Activated CD4-positive, alpha-beta T cell treated with anti-CD3 and anti-CD28 coated beads for 36 hours (primary cell): ENCODE measurements around the gene MKLN1. TPM values are rescaled to one million over a fixed set of nuclear protein-coding genes. Genes with fewer than 3 reads are reported as not detected.

ENCODE experiments used
- ATAC-seq: fragments of 200-7000 bp; cut with Tn5 transposase; one replicate; pipeline ENCODE4 v1.10.0; 2021; ENCODE audit warnings: mild to moderate bottlenecking, moderate library complexity
- CTCF ChIA-PET: fragments of 350-600 bp; sonication (Branson Sonifier 250); formaldehyde crosslinking; loops from one replicate; lab custom pipeline; 2021; ENCODE audit warnings: antibody characterized with exemption; lab: Charles Lee
- POLR2A ChIA-PET: fragments of 350-600 bp; sonication (Branson Sonifier 250); formaldehyde crosslinking; loops from one replicate; lab custom pipeline; 2021; ENCODE audit warnings: antibody characterized with exemption, inconsistent platforms; lab: Charles Lee
- DNase-seq: peaks from one replicate; pipeline ENCODE4 v3.0.0-alpha.2; 2020
- H3K27ac Mint-ChIP-seq: one replicate; pipeline ENCODE4 v1.8.0; 2021; ENCODE audit warnings: mixed read lengths
- H3K27me3 Mint-ChIP-seq: one replicate; pipeline ENCODE4 v1.8.0; 2021; ENCODE audit warnings: mixed read lengths
- H3K36me3 Mint-ChIP-seq: one replicate; pipeline ENCODE4 v1.8.0; 2021; ENCODE audit warnings: low read depth, mixed read lengths
- H3K4me1 Mint-ChIP-seq: one replicate; pipeline ENCODE4 v1.8.0; 2021; ENCODE audit warnings: mixed read lengths
- H3K4me3 Mint-ChIP-seq: one replicate; pipeline ENCODE4 v1.8.0; 2021; ENCODE audit warnings: mild to moderate bottlenecking, moderate library complexity, mixed read lengths
- H3K9me3 Mint-ChIP-seq: one replicate; pipeline ENCODE4 v1.8.0; 2021; ENCODE audit warnings: low read depth, mixed read lengths
- intact Hi-C, 2 experiments: fragments of 100-400 bp; cut with DNase I in 1 of 2; cut with micrococcal nuclease in 1 of 2; formaldehyde crosslinking; loops; one replicate each; pipeline versions ENCODE4 v1.14.2 to v1.15.1; 2022 to 2024; cut with DNase I, micrococcal nuclease
- total RNA-seq, 2 experiments: library from RNA; stranded (reverse); gene quantifications; one replicate each; pipeline ENCODE4 v1.2.3, GENCODE V29; 2021

The MKLN1 gene
- total RNA-seq, 2 experiments from 2014 or later = 40.1 to 42.9 TPM

DNA sequence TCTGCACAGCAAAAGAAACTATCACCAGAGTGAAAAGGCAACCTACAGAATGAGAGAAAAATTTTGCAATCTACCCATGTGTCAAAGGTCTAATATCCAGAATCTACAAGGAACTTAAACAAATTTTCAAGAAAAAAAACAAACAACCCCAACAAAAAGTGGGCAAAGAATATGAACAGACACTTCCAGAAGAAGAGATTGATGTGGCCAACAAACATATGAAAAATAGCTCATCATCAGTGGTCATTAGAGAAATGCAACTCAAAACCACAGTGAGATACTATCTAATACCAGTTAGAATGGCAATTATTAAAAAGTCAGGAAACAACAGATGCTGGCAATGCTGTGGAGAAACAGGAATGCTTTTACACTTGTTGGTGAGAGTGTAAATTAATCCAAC is 7.1 kb upstream of the MKLN1 start:
- no peaks in the 10 kb centered on the region for H3K36me3 Mint-ChIP-seq
- H3K27me3 Mint-ChIP-seq = no peaks in the 10 kb centered on the region
- no peak overlapping the region for H3K4me3 Mint-ChIP-seq
- H3K27ac Mint-ChIP-seq = no peak overlapping the region
- no peak for ATAC-seq
- intact Hi-C loops = no loop called here
- CTCF ChIA-PET = no interaction called here
- peaks cover 2% of the 10 kb centered on the region for H3K9me3 Mint-ChIP-seq
- POLR2A ChIA-PET = no interaction called here
- H3K4me1 Mint-ChIP-seq = peaks cover 23% of the 10 kb centered on the region
- no peak for DNase-seq

DNA sequence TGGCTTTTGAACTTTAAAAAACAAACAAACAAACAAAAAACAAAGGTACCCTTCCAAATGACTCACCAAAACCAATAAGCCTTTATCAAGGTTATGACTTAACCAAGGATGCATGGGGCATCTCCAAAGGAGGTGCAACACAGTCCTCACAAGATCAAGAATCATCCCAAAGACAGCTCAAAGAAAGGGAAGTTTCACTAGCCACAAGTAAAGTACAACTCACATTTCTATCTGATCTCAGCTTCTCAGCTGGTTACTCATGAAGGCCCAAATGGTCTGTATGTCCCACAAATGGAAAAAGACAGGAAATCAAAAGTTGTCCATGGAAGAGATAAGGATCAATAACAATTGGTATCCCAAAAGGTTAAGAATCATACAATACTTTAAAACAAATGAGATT is 6.0 kb upstream of the MKLN1 start:
- Mint-ChIP-seq H3K4me3 (no peak overlapping the region), H3K9me3 (peaks cover 2% of the 10 kb centered on the region)
- CTCF ChIA-PET = no interaction called here

DNA sequence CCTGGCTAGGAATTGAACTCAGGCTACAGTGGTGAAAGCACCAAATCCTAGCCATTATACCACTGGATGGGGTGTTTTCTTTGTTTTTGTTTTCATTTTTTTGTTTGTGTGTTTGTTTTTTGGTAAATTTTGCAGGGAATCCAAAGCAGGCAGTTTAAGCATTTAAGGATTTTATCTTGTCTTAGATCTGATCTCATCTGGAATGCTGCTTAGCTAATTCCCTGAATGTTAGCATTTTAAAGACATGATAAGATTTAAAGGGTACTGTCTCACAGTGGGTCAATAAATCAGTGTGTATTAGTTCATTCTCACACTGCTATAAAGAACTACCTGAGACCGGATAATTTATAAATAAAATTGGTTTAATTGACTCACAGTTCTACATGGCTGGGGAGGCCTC is 5.6 kb upstream of the MKLN1 start:
- Mint-ChIP-seq H3K4me3 (no peak overlapping the region), H3K27ac (no peak overlapping the region), H3K36me3 (no peaks in the 10 kb centered on the region), H3K27me3 (no peaks in the 10 kb centered on the region), H3K4me1 (peaks cover 36% of the 10 kb centered on the region), H3K9me3 (peaks cover 2% of the 10 kb centered on the region)
- DNase-seq (no peak), ATAC-seq (no peak)
- ChIA-PET POLR2A (no interaction called here), CTCF (no interaction called here)
- intact Hi-C loops = no loop called here

More for the DNA sequence above, 6.0 kb upstream of the MKLN1 start:
- ATAC-seq (no peak), DNase-seq (no peak)
- Mint-ChIP-seq H3K4me1 (peaks cover 32% of the 10 kb centered on the region), H3K27me3 (no peaks in the 10 kb centered on the region), H3K36me3 (no peaks in the 10 kb centered on the region), H3K27ac (no peak overlapping the region)
- POLR2A ChIA-PET = interaction anchor here (0.7 kb wide), 1 partner anchor 34 kb away, joined by 3 read pairs; no protein-coding TSS in a partner anchor
- intact Hi-C loops = no loop called here

DNA sequence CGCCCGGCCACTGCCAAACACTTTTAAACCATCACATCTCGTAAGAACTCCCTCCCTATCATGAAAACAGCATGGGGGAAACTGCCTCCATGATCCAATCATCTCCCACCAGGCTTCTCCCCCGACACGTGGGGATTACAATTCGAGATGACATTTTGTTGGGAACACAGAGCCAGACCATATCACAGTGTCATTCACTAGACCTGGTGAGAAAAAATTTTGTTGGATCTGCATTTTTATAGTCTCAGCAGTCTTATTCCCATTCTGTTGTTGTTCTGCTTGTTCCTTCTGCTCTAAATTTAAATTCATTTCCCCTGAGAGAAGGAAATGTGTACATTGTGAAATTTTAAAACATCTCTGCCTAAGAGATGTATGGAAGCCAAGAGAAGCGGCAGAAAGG is 4.8 kb upstream of the MKLN1 start:
- Mint-ChIP-seq H3K36me3 (no peaks in the 10 kb centered on the region), H3K27ac (no peak overlapping the region), H3K9me3 (peaks cover 2% of the 10 kb centered on the region), H3K4me1 (peaks cover 37% of the 10 kb centered on the region), H3K27me3 (no peaks in the 10 kb centered on the region), H3K4me3 (no peak overlapping the region)
- DNase-seq = no peak
- CTCF ChIA-PET = no interaction called here
- intact Hi-C loops = no loop called here
- no peak for ATAC-seq
- POLR2A ChIA-PET = no interaction called here

DNA sequence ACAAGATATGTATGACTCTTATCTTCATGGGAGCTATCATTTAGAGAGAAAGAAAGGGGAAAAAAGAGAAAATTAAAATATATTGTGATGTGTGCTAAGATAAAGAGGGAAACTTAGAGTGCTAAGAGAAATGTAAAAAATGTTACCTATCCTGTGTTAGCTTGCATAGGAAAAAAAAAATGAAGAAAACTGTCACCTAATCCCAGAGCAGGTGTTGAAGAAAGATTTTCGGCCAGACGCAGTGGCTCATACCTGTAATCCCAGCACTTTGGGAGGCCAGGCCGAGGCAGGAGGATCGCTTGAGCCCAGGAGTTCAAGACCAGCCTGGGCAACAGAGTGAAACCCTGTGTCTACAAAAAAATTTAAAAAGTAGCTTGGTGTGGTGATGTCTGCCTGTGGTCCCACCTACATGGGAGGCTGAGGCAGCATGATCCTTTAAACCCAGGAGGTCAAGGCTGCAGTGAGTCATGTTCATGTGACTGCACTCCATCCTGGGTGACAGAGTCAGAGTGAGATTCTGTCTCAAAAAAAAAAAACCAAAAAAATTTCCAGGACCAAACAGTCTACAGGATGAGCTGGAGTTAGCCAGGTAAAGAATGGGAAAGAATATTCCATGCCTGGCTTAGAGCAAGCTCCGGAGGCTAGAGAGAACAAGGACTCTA is 2.4 kb upstream of the MKLN1 start:
- peak; percentile 37 for ATAC-seq
- Mint-ChIP-seq H3K27me3 (no peaks in the 10 kb centered on the region), H3K36me3 (no peaks in the 10 kb centered on the region), H3K9me3 (peaks cover 2% of the 10 kb centered on the region), H3K4me1 (peaks cover 49% of the 10 kb centered on the region), H3K4me3 (peak overlapping the region; percentile 44), H3K27ac (peak overlapping the region; percentile 81)
- CTCF ChIA-PET = interaction anchor here (0.6 to 1.3 kb wide), 7 partner anchors 12 to 1906 kb away, joined by 3 to 5 read pairs (median 3); no protein-coding TSS in a partner anchor
- POLR2A ChIA-PET = interaction anchor here (1.5 kb wide), 1 partner anchor 89 kb away, joined by 5 read pairs; no protein-coding TSS in a partner anchor
- DNase-seq = peak; percentile 51
- intact Hi-C loops = loop anchor here (5.0 kb wide), 2 partner anchors 258 to 883 kb away; partner anchors contain the start of gene CEP41 (in 1 of the 2)

DNA sequence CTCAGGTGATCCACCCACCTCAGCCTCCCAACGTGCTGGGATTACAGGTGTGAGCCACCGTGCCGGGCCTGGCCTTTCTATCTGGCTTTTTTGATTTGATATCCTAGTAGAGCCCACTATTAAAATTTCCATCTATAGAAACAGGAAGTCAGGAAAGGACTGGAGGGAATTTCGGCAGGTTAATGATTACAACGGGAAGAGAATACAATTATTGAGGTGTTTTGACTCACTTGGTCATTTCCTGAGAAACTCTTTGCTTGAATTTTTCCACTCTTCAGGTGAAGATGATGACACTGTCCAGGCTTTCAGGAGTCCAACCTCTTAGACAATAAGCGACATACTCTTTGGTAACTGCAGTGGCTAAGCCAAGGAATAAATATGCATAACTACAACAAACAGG is 1.1 kb upstream of the MKLN1 start:
- ATAC-seq = no peak
- peak overlapping the region; percentile 94 for H3K4me3 Mint-ChIP-seq
- no peaks in the 10 kb centered on the region for H3K9me3 Mint-ChIP-seq
- H3K27me3 Mint-ChIP-seq = no peaks in the 10 kb centered on the region
- intact Hi-C loops = loop anchor here (2.0 to 5.0 kb wide), 5 partner anchors 92 to 884 kb away; partner anchors contain the start of gene CEP41 (in 1 of the 2)
- H3K4me1 Mint-ChIP-seq = peaks cover 59% of the 10 kb centered on the region
- ChIA-PET POLR2A (interaction anchor here (0.6 kb wide), 1 partner anchor 229 kb away, joined by 3 read pairs; no protein-coding TSS in a partner anchor), CTCF (interaction anchor here (0.5 to 1.5 kb wide), 4 partner anchors 10 to 57 kb away, joined by 4 to 6 read pairs (median 4); no protein-coding TSS in a partner anchor)
- H3K27ac Mint-ChIP-seq = peak overlapping the region; percentile 97
- no peak for DNase-seq
- no peaks in the 10 kb centered on the region for H3K36me3 Mint-ChIP-seq

DNA sequence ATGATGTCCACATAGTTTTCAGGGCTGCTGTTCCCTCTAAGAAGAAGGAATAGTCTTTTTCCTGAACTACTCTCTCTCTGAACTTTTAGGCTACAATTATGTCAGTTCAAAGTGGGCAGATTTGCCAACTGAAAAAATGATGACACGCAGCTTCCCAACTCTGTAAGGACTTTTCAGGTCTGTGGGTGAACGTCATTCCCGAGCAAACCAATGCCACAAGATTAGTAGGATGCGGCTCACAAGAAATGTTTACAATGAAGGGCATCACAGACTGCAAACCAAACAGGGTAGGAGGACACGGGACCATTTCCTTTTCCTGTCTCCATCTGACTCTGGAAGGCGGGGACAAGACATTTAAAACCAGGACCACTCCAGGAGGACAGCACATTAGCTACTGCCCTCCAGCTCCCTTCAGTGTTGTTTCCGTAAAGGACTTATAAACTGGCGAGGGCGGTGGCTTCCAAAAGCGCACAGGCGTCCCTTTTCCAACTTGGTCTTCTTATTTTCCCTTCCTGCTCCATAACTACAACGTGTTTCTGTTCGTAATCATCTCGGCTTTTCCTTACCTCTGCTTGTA is 539 bp upstream of the MKLN1 start:
- Mint-ChIP-seq H3K27ac (peak overlapping the region; percentile 97), H3K27me3 (no peaks in the 10 kb centered on the region), H3K36me3 (no peaks in the 10 kb centered on the region), H3K4me3 (peak overlapping the region; percentile 94), H3K4me1 (peaks cover 60% of the 10 kb centered on the region), H3K9me3 (no peaks in the 10 kb centered on the region)
- no peak for DNase-seq
- intact Hi-C loops = loop anchor here (1.0 to 5.0 kb wide), 9 partner anchors 92 to 885 kb away; partner anchors contain the start of gene CEP41 (in 1 of the 2)
- CTCF ChIA-PET = interaction anchor here (0.6 to 1.5 kb wide), 7 partner anchors 9 to 50 kb away, joined by 3 to 6 read pairs (median 4); no protein-coding TSS in a partner anchor
- POLR2A ChIA-PET = interaction anchor here (0.6 to 1.3 kb wide), 4 partner anchors 32 to 229 kb away, joined by 3 to 6 read pairs (median 4); no protein-coding TSS in a partner anchor
- ATAC-seq = peak; percentile 30

DNA sequence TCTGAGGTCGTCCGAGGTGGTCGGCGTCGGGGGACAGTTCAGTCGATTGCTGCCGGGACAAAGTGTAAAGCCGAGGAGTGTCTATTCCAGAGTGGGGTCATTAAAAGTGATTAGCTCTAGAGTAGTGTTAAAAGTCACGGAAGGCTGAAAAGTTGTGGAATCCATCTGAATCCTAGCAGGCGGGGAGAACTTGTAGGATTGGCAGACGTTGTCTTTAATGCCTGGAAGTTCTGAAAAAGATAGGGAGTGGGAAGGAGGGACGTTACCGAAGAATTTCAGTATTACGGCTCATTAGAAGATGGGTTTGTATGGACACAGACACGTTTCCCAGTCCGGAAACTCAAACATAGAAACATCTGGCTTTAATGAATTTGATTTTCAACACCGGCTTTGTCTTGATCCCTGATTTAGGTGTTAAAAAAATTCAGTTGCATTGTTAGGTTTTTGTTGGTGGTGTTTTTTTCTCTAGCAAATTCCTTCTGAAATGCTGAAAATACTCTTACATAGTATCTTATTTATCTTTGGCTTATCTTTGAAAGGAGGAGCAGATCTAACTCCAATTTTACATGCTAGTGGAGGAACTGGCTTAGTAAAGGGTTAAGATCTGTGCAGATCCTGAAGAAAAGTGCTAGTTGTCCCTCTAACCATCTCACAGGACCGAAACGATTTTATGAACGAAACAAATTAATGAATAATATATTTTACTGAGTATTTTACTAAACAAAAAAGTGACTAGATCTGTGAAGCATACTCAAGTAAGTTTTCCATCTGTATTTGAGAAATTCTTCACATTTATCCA is 900 bp downstream of the MKLN1 start:
- H3K4me3 Mint-ChIP-seq = peak overlapping the region; percentile 94
- peaks cover 3% of the 10 kb centered on the region for H3K36me3 Mint-ChIP-seq
- ChIA-PET POLR2A (interaction anchor here (0.7 to 1.3 kb wide), 4 partner anchors 31 to 255 kb away, joined by 3 to 6 read pairs (median 3); no protein-coding TSS in a partner anchor), CTCF (interaction anchor here (0.7 to 1.5 kb wide), 5 partner anchors 8 to 145 kb away, joined by 3 to 4 read pairs (median 4); no protein-coding TSS in a partner anchor)
- intact Hi-C loops = loop anchor here (2.0 to 5.0 kb wide), 4 partner anchors 40 to 886 kb away; partner anchors contain the start of genes CEP41 (in 1 of the 2) and COPG2 (in 1 of the 2)
- DNase-seq (no peak), ATAC-seq (no peak)
- H3K4me1 Mint-ChIP-seq = peaks cover 59% of the 10 kb centered on the region
- no peaks in the 10 kb centered on the region for H3K9me3 Mint-ChIP-seq
- peak overlapping the region; percentile 97 for H3K27ac Mint-ChIP-seq
- no peaks in the 10 kb centered on the region for H3K27me3 Mint-ChIP-seq

DNA sequence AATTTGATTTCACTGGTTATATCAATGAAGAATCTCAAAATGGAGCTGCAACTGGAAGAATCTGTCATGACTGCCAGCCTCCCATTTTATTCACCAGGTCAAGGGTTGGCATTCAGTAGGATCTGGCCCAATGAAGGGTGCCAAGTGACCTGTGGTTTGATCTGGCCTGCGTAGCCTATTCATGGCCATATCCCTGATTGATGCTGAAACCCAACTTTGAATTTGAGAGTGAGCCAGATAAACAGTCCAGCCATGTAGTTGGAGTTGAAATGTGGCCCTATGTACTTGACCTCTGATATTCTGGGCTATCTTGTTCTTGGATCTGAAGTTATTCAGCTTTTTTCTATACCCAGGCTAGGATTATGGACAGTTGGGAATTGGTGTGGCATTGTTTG is 1.5 kb downstream of the MKLN1 start:
- peaks cover 8% of the 10 kb centered on the region for H3K36me3 Mint-ChIP-seq
- peak overlapping the region; percentile 61 for H3K27ac Mint-ChIP-seq
- H3K27me3 Mint-ChIP-seq = no peaks in the 10 kb centered on the region
- DNase-seq (no peak), ATAC-seq (no peak)
- intact Hi-C loops = loop anchor here (2.0 to 5.0 kb wide), 4 partner anchors 40 to 887 kb away; partner anchors contain the start of genes CEP41 (in 1 of the 2) and COPG2 (in 1 of the 2)
- ChIA-PET POLR2A (interaction anchor here (0.7 kb wide), 1 partner anchor 256 kb away, joined by 3 read pairs; no protein-coding TSS in a partner anchor), CTCF (interaction anchor here (0.5 kb wide), 2 partner anchors 51 to 238 kb away, joined by 3 to 4 read pairs; no protein-coding TSS in a partner anchor)
- peak overlapping the region; percentile 94 for H3K4me3 Mint-ChIP-seq
- H3K9me3 Mint-ChIP-seq = peaks cover 5% of the 10 kb centered on the region
- H3K4me1 Mint-ChIP-seq = peaks cover 59% of the 10 kb centered on the region

DNA sequence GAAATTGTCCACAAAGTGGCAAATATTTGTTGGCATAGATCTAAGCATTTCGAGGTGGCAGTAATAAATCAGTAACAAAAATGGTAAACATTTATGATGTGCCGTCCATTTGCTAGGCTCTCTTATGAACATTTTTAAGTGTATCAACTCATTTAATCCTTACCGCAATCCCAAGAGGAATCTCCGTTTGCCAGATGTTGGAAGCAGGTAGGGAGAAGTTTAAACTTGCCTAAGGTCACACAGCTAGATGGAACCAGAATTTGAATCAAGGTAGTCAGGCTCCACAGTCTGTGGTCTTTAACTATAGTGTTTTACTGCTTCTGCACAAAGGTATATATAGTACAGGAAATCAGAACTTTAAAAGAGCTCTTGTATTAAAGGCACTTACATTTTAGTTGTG is 2.6 kb downstream of the MKLN1 start:
- peak overlapping the region; percentile 6 for H3K4me3 Mint-ChIP-seq
- no peak overlapping the region for H3K27ac Mint-ChIP-seq
- ChIA-PET POLR2A (no interaction called here), CTCF (no interaction called here)
- no peak for DNase-seq
- H3K9me3 Mint-ChIP-seq = peaks cover 10% of the 10 kb centered on the region
- H3K27me3 Mint-ChIP-seq = no peaks in the 10 kb centered on the region
- intact Hi-C loops = no loop called here
- no peak for ATAC-seq
- H3K4me1 Mint-ChIP-seq = peaks cover 55% of the 10 kb centered on the region
- H3K36me3 Mint-ChIP-seq = peaks cover 12% of the 10 kb centered on the region
